Measurements from ENCODE around the gene SYNGR3.

The SYNGR3 gene

DNA sequence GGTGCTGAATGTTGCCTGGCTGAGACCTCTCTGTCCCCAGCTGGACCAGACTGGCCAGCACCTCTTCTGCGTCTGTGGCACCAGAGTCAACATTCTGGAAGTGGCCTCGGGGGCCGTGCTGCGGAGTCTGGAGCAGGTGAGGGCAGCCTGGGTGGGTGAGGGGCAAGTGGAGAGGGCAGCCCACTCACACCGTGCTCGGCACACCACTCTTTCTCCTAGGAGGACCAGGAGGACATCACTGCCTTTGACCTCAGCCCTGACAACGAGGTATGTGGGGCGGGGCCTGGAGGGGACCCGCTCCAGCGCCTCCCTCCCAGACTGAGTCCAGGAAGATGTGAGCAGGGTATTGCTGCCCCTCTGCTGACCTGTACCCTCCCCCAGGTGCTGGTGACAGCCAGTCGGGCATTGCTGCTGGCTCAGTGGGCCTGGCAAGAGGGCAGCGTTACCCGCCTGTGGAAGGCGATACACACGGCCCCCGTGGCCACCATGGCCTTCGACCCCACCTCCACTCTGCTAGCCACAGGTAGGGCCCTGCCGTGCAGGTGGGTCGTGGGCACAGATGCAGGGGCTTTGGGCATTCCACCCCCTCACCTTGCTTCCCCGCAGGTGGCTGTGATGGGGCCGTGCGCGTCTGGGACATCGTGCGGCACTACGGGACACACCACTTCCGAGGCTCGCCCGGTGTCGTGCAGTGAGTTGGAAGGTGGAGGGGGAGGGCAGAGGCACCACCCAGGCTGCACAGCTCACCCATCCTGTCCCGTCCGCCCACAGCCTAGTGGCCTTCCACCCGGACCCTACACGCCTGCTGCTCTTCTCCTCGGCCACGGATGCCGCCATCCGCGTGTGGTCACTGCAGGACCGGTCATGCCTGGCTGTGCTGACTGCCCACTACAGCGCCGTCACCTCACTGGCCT lies 15.4 kb upstream of the SYNGR3 start:
- Histone ChIP-seq H3K4me3 (ENCODE audit: low read depth, low read length) (no peak overlapping the region), H3K9me3 (ENCODE audit: control insufficient read depth, insufficient read depth, low read length) (no peaks in the 10 kb centered on the region), H3K4me1 (ENCODE audit: control insufficient read depth, insufficient read depth, low read length) (no peaks in the 10 kb centered on the region), H3K36me3 (ENCODE audit: control insufficient read depth, insufficient read depth, low read length) (peaks cover 43% of the 10 kb centered on the region), H3K9ac (ENCODE audit: low read depth, low read length) (no peak overlapping the region), H3K27me3 (ENCODE audit: control insufficient read depth, insufficient read depth, low read length) (no peaks in the 10 kb centered on the region)

DNA sequence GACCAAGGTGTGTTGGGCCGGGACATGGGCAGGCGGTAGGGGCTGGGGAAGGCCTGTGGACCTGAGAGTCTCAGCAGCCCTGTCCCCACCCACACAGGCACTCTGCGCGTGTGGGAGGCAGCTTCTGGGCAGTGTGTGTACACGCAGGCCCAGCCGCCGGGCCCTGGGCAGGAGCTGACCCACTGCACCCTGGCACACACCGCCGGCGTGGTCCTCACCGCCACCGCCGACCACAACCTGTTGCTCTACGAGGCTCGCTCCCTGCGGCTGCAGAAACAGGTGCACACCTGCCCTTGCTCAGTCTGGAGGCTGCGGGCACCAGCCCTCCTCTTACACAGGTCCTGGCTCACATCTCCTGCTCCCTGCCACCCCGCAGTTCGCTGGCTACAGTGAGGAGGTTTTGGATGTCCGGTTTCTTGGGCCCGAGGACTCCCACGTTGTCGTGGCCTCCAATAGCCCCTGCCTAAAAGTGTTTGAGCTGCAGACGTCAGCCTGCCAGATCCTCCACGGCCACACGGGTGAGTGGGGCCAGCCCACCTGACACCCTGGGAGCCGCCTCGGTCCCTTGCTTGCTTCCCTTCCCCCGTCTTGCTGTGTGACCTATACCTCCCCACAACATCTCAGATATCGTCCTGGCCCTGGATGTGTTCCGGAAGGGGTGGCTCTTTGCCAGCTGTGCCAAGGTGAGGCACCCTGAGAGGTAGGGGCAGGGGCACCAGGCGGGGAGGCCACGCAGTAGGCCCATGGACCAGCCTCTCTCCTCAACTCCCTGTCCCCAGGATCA lies 14.1 kb upstream of the SYNGR3 start:
- Histone ChIP-seq H3K27me3 (ENCODE audit: control insufficient read depth, insufficient read depth, low read length) (peaks cover 11% of the 10 kb centered on the region), H3K4me1 (ENCODE audit: control insufficient read depth, insufficient read depth, low read length) (no peaks in the 10 kb centered on the region), H3K9me3 (ENCODE audit: control insufficient read depth, insufficient read depth, low read length) (no peaks in the 10 kb centered on the region), H3K36me3 (ENCODE audit: control insufficient read depth, insufficient read depth, low read length) (peaks cover 43% of the 10 kb centered on the region), H3K4me3 (ENCODE audit: low read depth, low read length) (no peak overlapping the region), H3K9ac (ENCODE audit: low read depth, low read length) (no peak overlapping the region)

DNA sequence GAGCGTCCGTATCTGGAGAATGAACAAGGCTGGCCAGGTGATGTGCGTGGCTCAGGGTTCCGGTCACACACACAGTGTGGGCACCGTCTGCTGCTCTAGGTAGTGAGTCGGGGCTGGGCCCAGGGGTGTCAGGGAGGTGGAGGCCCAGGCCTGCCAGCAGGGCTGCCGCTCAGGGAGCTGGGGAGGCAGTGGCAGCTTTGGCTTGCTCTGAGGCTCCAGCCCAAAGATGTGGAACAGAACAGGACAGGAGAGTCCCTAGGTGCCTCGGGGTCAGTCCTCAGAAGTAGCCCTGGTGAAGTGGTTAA lies 13.6 kb upstream of the SYNGR3 start:
- Histone ChIP-seq H3K36me3 (ENCODE audit: control insufficient read depth, insufficient read depth, low read length) (peaks cover 43% of the 10 kb centered on the region), H3K4me3 (ENCODE audit: low read depth, low read length) (no peak overlapping the region), H3K9me3 (ENCODE audit: control insufficient read depth, insufficient read depth, low read length) (no peaks in the 10 kb centered on the region), H3K27me3 (ENCODE audit: control insufficient read depth, insufficient read depth, low read length) (peaks cover 17% of the 10 kb centered on the region), H3K4me1 (ENCODE audit: control insufficient read depth, insufficient read depth, low read length) (no peaks in the 10 kb centered on the region), H3K9ac (ENCODE audit: low read depth, low read length) (no peak overlapping the region)

DNA sequence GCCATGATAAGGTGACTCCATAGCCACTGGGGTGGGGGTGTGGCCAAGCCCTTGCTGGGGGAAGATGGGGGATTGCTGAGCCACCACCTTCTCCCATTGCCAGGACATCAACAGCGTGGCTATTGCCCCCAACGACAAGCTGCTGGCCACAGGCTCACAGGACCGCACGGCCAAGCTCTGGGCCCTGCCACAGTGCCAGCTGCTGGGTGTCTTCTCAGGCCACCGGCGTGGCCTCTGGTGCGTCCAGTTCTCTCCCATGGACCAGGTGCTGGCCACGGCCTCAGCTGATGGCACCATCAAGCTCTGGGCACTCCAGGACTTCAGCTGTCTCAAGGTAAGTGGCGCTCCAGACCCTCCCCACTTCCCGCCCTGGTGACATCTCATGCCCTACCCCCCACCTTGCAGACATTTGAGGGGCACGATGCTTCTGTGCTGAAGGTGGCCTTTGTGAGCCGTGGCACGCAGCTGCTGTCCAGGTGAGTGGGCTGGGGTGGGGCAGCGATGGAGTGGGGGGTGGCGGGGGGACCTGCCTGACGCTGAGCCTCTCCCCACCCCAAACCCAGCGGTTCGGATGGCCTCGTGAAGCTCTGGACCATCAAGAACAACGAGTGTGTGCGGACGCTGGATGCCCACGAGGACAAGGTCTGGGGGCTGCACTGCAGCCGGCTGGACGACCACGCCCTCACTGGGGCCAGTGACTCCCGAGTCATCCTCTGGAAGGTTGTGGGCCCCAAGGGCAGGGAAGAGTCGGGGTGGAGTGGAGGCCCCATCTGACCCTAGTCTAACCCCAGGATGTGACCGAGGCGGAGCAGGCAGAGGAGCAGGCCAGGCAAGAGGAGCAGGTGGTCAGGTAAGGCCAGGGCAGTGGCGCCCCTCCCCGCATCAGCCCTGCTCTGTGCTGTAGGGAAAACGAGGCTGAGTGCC lies 12.6 kb upstream of the SYNGR3 start:
- Histone ChIP-seq H3K9ac (ENCODE audit: low read depth, low read length) (no peak overlapping the region), H3K9me3 (ENCODE audit: control insufficient read depth, insufficient read depth, low read length) (no peaks in the 10 kb centered on the region), H3K4me1 (ENCODE audit: control insufficient read depth, insufficient read depth, low read length) (no peaks in the 10 kb centered on the region), H3K27me3 (ENCODE audit: control insufficient read depth, insufficient read depth, low read length) (peaks cover 27% of the 10 kb centered on the region), H3K36me3 (ENCODE audit: control insufficient read depth, insufficient read depth, low read length) (peaks cover 43% of the 10 kb centered on the region), H3K4me3 (ENCODE audit: low read depth, low read length) (no peak overlapping the region)

DNA sequence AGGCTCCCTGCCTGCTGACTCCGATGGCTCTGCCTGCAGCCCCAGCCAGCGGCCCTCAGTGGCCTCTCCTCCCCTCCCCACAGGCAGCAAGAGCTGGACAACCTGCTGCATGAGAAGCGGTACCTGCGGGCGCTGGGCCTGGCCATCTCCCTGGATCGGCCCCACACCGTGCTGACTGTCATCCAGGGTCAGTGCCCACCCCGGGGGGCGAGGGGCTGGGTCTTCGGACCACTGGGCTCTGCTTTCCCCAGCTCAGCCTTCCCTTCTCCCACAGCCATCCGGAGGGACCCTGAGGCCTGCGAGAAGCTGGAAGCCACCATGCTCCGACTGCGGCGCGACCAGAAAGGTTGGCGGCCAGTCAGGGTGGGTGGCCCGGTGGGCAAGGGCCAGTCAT lies 11.9 kb upstream of the SYNGR3 start:
- Histone ChIP-seq H3K4me3 (ENCODE audit: low read depth, low read length) (no peak overlapping the region), H3K36me3 (ENCODE audit: control insufficient read depth, insufficient read depth, low read length) (peaks cover 43% of the 10 kb centered on the region), H3K27me3 (ENCODE audit: control insufficient read depth, insufficient read depth, low read length) (peaks cover 34% of the 10 kb centered on the region), H3K9me3 (ENCODE audit: control insufficient read depth, insufficient read depth, low read length) (no peaks in the 10 kb centered on the region), H3K9ac (ENCODE audit: low read depth, low read length) (no peak overlapping the region), H3K4me1 (ENCODE audit: control insufficient read depth, insufficient read depth, low read length) (no peaks in the 10 kb centered on the region)

DNA sequence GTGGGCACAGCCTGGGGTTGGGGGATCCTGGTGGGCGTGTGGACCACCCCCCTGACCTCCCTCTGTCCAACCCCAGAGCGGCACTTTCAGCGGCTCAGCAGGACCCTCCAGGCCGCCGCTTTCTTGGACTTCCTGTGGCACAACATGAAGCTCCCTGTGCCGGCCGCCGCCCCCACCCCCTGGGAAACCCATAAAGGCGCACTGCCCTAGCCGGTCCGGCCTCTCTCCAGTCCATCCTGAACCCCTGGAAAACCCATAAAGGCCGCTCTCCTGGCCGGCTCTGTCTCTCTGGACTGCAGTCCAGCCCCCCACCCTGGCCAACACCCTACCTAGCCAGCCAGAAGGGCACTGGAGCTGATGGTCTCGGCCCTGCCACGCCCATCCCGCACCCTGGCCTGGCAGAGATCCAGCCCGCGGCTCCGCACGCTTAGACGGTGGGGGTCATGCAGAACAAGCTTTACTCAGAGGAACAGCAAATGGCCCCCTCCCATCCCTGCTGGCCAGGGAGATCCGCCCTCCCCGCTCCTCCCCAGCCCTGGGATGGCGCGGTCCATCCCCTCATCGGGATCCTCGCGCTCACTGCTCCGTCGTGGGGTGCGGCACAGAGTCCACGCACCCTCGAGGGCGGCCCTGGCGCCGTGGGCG lies 11.2 kb upstream of the SYNGR3 start:
- H3K4me1 ChIP-seq (ENCODE audit: control insufficient read depth, insufficient read depth, low read length), result peaks cover 4% of the 10 kb centered on the region
- H3K4me3 ChIP-seq (ENCODE audit: low read depth, low read length), result peak overlapping the region; percentile 54
- no peak overlapping the region for H3K9ac ChIP-seq (ENCODE audit: low read depth, low read length)
- no peaks in the 10 kb centered on the region for H3K9me3 ChIP-seq (ENCODE audit: control insufficient read depth, insufficient read depth, low read length)
- peaks cover 38% of the 10 kb centered on the region for H3K27me3 ChIP-seq (ENCODE audit: control insufficient read depth, insufficient read depth, low read length)
- peaks cover 43% of the 10 kb centered on the region for H3K36me3 ChIP-seq (ENCODE audit: control insufficient read depth, insufficient read depth, low read length)

DNA sequence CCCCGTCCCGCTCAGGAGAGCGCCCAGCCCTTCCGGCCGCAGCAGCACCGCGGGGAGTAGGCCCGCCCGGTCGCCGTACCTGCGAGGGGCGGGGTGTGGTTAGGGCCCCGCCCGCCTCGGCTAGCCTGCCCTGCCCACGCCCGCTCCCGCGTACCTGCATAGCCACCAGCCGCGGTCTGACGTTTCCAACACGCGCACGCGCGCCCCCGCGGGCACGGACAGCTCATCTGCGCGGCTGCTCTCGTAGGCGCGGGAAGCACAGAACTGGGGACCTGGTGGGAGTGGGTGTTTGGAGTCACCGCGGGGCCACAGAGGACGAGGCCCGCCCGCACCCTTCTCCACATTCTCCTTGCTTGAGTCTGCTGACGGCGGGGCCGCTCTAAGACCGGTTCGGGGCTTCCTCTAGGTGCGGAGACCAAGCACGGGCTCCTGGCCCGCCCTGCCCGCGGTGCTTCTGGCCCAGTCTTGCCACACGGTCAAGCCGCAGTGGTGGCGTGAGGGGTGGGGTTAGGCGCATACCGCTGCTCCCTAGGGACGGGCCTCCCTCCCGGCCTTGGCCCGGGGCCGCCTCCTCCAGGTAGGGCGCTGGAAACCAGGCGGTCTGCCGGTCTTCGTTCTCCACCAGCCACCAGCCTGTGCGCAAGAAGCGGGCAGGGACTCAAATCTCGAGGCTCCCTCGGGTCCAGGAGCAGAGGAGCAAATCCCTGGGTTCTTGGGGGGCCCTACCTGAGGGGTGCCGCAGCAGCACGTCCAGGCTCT lies 10.3 kb upstream of the SYNGR3 start:
- H3K27me3 ChIP-seq (ENCODE audit: control insufficient read depth, insufficient read depth, low read length), result peaks cover 38% of the 10 kb centered on the region
- H3K36me3 ChIP-seq (ENCODE audit: control insufficient read depth, insufficient read depth, low read length), result peaks cover 37% of the 10 kb centered on the region
- peaks cover 4% of the 10 kb centered on the region for H3K4me1 ChIP-seq (ENCODE audit: control insufficient read depth, insufficient read depth, low read length)
- no peaks in the 10 kb centered on the region for H3K9me3 ChIP-seq (ENCODE audit: control insufficient read depth, insufficient read depth, low read length)
- H3K4me3 ChIP-seq (ENCODE audit: low read depth, low read length), result peak overlapping the region; percentile 54
- peak overlapping the region; percentile 54 for H3K9ac ChIP-seq (ENCODE audit: low read depth, low read length)

DNA sequence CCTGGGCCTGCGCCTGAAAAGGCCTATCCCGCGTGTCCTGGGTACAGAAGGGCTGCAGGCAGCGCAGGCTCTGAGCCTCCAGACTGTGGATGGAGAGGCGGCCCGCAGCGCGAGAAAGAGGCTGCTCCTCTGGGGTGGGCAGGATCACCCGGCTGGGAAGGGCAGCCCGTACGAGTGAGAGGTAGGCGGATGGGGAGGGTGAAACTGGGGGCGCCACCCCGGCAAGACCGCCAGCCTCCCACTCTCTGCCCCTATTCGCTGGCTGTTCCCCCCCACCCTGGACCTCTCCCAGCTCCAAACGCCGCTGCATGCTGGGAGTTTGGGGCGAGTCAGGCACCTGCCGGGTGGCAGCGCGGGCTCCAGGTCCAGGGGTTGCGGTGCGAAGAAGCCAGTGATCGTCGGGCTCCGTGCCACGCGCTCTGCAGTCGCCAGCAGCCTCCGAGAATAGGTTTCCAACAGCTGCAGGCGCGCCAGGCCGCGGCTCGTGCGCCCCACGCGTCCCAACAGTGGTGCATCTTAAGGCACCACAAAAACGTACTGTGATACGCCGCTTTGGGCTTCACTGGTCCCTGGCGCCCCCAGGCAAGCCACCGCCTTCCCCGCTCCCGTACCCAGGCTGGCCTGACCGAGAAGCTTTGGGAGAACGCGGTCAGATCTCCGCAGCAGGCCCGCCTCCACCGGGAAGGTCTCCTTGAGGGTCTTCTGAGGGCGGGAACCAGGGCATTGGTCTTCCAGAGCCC lies 9.6 kb upstream of the SYNGR3 start:
- peaks cover 6% of the 10 kb centered on the region for H3K4me1 ChIP-seq (ENCODE audit: control insufficient read depth, insufficient read depth, low read length)
- peaks cover 38% of the 10 kb centered on the region for H3K27me3 ChIP-seq (ENCODE audit: control insufficient read depth, insufficient read depth, low read length)
- peak overlapping the region; percentile 54 for H3K4me3 ChIP-seq (ENCODE audit: low read depth, low read length)
- no peaks in the 10 kb centered on the region for H3K9me3 ChIP-seq (ENCODE audit: control insufficient read depth, insufficient read depth, low read length)
- H3K36me3 ChIP-seq (ENCODE audit: control insufficient read depth, insufficient read depth, low read length), result peaks cover 30% of the 10 kb centered on the region
- H3K9ac ChIP-seq (ENCODE audit: low read depth, low read length), result peak overlapping the region; percentile 54

DNA sequence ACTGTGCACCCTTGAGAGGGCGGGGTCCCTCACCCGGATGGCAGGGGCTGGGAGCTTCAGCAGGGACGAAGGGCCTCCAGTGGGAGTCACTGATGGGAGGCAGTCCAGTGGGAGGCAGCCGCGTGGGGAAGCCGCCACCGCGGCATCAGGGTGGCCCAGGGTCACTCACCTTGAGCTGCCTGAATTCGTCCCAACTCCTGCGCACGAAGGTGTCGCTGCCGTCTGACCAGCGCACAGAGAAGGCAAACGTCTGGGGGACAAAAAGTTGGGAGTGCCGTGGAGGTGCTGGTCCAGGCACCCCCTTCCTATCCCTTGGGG lies 9.0 kb upstream of the SYNGR3 start:
- H3K4me1 ChIP-seq (ENCODE audit: control insufficient read depth, insufficient read depth, low read length), result peaks cover 6% of the 10 kb centered on the region
- H3K9ac ChIP-seq (ENCODE audit: low read depth, low read length), result no peak overlapping the region
- H3K9me3 ChIP-seq (ENCODE audit: control insufficient read depth, insufficient read depth, low read length), result no peaks in the 10 kb centered on the region
- peaks cover 31% of the 10 kb centered on the region for H3K36me3 ChIP-seq (ENCODE audit: control insufficient read depth, insufficient read depth, low read length)
- peak overlapping the region; percentile 54 for H3K4me3 ChIP-seq (ENCODE audit: low read depth, low read length)
- peaks cover 38% of the 10 kb centered on the region for H3K27me3 ChIP-seq (ENCODE audit: control insufficient read depth, insufficient read depth, low read length)

DNA sequence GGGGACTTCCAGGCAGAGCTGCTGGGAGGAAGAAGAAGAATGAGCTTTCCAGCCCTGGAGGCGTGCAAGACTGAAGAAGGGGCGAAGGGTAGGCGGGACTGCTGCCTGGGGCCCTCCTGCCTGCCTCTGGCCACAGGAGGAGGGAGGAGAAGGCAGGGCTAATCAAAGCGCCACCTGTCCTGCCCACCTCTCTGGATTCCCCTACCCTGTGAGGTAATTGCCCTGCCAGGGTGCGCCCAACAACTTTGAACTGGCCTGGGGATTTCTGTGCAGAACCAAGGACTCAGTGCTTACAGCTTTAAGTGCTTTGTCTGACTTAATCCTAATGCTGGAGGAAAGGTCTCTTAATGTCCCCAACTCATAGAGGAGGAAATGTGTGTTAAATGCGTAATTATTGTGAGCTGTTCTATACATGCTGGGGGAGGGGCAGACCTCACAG lies 8.4 kb upstream of the SYNGR3 start, which contains the start of gene NOXO1:
Gene NOXO1, minus strand, starts transcription at position 72 of the 439 bp plus-strand sequence. CDS start 290 bp downstream, outside the sequence.
- Histone ChIP-seq H3K36me3 (ENCODE audit: control insufficient read depth, insufficient read depth, low read length) (peaks cover 30% of the 10 kb centered on the region), H3K9me3 (ENCODE audit: control insufficient read depth, insufficient read depth, low read length) (no peaks in the 10 kb centered on the region), H3K4me1 (ENCODE audit: control insufficient read depth, insufficient read depth, low read length) (peaks cover 6% of the 10 kb centered on the region), H3K27me3 (ENCODE audit: control insufficient read depth, insufficient read depth, low read length) (peaks cover 38% of the 10 kb centered on the region), H3K4me3 (ENCODE audit: low read depth, low read length) (peak within 1 kb of the TSS; percentile 54), H3K9ac (ENCODE audit: low read depth, low read length) (no peak within 1 kb of the TSS)

Data from iPS-15b (cell line).